K562 (cell line): ENCODE data around the gene RPRD1B. TPM values are rescaled to one million over a fixed set of nuclear protein-coding genes. Genes with fewer than 3 reads are reported as not detected.

Experiments
- ATAC-seq: fragments of 200-7000 bp; cut with Tn5 transposase; 3 replicates; pipeline ENCODE4 v1.9.1; 2020; ENCODE audit warnings: moderate library complexity
- BruUV-seq: library from RNA; stranded (reverse); fragments of 400-500 nt; replicated peaks from 2 replicates; lab custom pipeline; 2021; lab: Mats Ljungman, UMichigan
- CTCF ChIA-PET: fragments of 300-600 bp; formaldehyde crosslinking; extraction: SDS; loops from one replicate; lab custom pipeline; 2021; ENCODE audit warnings: low intra/inter-chr PET ratio; lab: Yijun Ruan, JAX
- POLR2A ChIA-PET: fragments of 300-600, 350-650 bp; sonication (Branson Sonifier 250); formaldehyde crosslinking; extraction: SDS; loops from one replicate; lab custom pipeline; 2021; ENCODE audit warnings: antibody characterized with exemption, inconsistent platforms; lab: Yijun Ruan, JAX
- DNase-seq, 4 experiments: peaks; one replicate each; pipeline versions ENCODE4 v3.0.0 to v3.0.0-alpha.2; 2011 to 2018; ENCODE audit warnings: low spot score in 3 of 4, mixed read lengths in 3 of 4; ENCODE audit errors: extremely low read depth in 1 of 4
- FAIRE-seq: peaks from 2 replicates; lab custom pipeline; 2011; peaks lifted over from hg19 to GRCh38; lab: Jason Lieb, UNC
- H2AFZ ChIP-seq: 2 replicates; pipeline ENCODE4 v1.6.0; 2011; ENCODE audit warnings: low read depth, low read length, control low read depth, inconsistent platforms
- H3K27ac ChIP-seq: fragments of 200-600 bp; 3 replicates; pipeline ENCODE4 v1.8.0; 2011; ENCODE audit warnings: low read depth, mild to moderate bottlenecking, control low read depth, inconsistent platforms, low read length, moderate library complexity, mixed read lengths; ENCODE audit errors: extremely low read depth
- H3K27me3 ChIP-seq, 2 experiments: fragments of 300-600 bp in 1 of 2; 2 replicates in 1 of 2; 3 replicates in 1 of 2; pipeline versions ENCODE4 v1.6.0 to v1.8.0; 2011; ENCODE audit warnings: inconsistent platforms in 2 of 2, low read length in 2 of 2, mild to moderate bottlenecking in 1 of 2, mixed read lengths in 1 of 2, moderate library complexity in 1 of 2; ENCODE audit not compliant: control insufficient read depth in 2 of 2, insufficient read depth in 2 of 2
- H3K36me3 ChIP-seq: fragments of 300-600 bp; 3 replicates; pipeline ENCODE4 v1.8.0; 2011; ENCODE audit warnings: mild to moderate bottlenecking, low read length, inconsistent platforms; ENCODE audit not compliant: control insufficient read depth, insufficient read depth
- H3K4me1 ChIP-seq, 2 experiments: fragments of 200-600 bp in 1 of 2; replicated peaks in 1 of 2; 2 replicates in 1 of 2; 3 replicates in 1 of 2; pipeline versions ENCODE4 v1.5.1 to v1.8.0; 2011; ENCODE audit warnings: inconsistent platforms in 2 of 2, low read length in 2 of 2, mild to moderate bottlenecking in 1 of 2, mixed read lengths in 1 of 2, moderate library complexity in 1 of 2; ENCODE audit not compliant: control insufficient read depth in 2 of 2, insufficient read depth in 2 of 2
- H3K4me2 ChIP-seq: 2 replicates; pipeline ENCODE4 v1.6.1; 2011; ENCODE audit warnings: low read length, control low read depth, inconsistent platforms, mixed read lengths; ENCODE audit not compliant: insufficient read depth
- H3K4me3 ChIP-seq: fragments of 200-600 bp; sonication (generic), shearing (Covaris generic); 2 replicates; pipeline ENCODE4 v1.5.1; 2016; ENCODE audit warnings: control low read depth, inconsistent platforms
- H3K79me2 ChIP-seq: fragments of 200-600 bp; 3 replicates; pipeline ENCODE4 v1.8.0; 2011; ENCODE audit warnings: low read length, inconsistent platforms; ENCODE audit not compliant: control insufficient read depth, insufficient read depth
- H3K9ac ChIP-seq, 2 experiments: 2 replicates each; pipeline versions ENCODE4 v1.6.0 to v1.6.1; 2011; ENCODE audit warnings: low read depth in 2 of 2, low read length in 2 of 2, control low read depth in 1 of 2, inconsistent platforms in 1 of 2, mild to moderate bottlenecking in 1 of 2, mixed read lengths in 1 of 2; ENCODE audit not compliant: insufficient read depth in 1 of 2
- H3K9me1 ChIP-seq: one replicate; pipeline ENCODE4 v1.6.0; 2011; ENCODE audit warnings: inconsistent platforms, mild to moderate bottlenecking, low read length, moderate library complexity; ENCODE audit not compliant: control insufficient read depth, insufficient read depth
- H3K9me3 ChIP-seq: replicated peaks from 2 replicates; pipeline ENCODE4 v1.5.1; 2011; ENCODE audit warnings: low read depth, low read length, inconsistent platforms; ENCODE audit not compliant: control insufficient read depth, insufficient read depth
- H4K20me1 ChIP-seq: replicated peaks from 2 replicates; pipeline ENCODE4 v1.6.1; 2011; ENCODE audit warnings: low read length, inconsistent platforms, mixed read lengths; ENCODE audit not compliant: control insufficient read depth, insufficient read depth
- ARID1B ChIP-seq: fragments of 450-650 bp; IDR thresholded peaks from 2 replicates; pipeline ENCODE4 v1.6.1; 2016; ENCODE audit warnings: antibody characterized with exemption, mild to moderate bottlenecking, inconsistent platforms
- BHLHE40 ChIP-seq: IDR thresholded peaks from 2 replicates; pipeline ENCODE4 v1.6.1; 2011; ENCODE audit warnings: low read length, improper control_type of control experiment
- CBFA2T3 ChIP-seq: fragments of 450-650 bp; IDR thresholded peaks from 2 replicates; pipeline ENCODE4 v1.6.1; 2017
- CTBP1 ChIP-seq: fragments of 450-650 bp; IDR thresholded peaks from 2 replicates; pipeline ENCODE4 v1.6.1; 2016; ENCODE audit warnings: borderline replicate concordance
- FOSL1 ChIP-seq: fragments of 200-800 bp; sonication (Bioruptor generic); conservative IDR thresholded peaks from 2 replicates; pipeline ENCODE4 v1.6.1; 2016; ENCODE audit warnings: missing genetic modification characterization, missing compliant biosample characterization
- GATA2 ChIP-seq: sonication (generic); formaldehyde crosslinking; IDR thresholded peaks from 2 replicates; pipeline ENCODE4 v1.4.0; 2020; ENCODE audit warnings: mild to moderate bottlenecking, missing genetic modification reagents
- HMG20A ChIP-seq: fragments of 450-650 bp; formaldehyde crosslinking; conservative IDR thresholded peaks from 2 replicates; pipeline ENCODE4 v1.4.0; 2020; ENCODE audit warnings: mild to moderate bottlenecking, mixed read lengths
- KDM1A ChIP-seq, 2 experiments: fragments of 450-650 bp; IDR thresholded peaks; 2 replicates each; pipeline ENCODE4 v1.6.1; 2016; ENCODE audit warnings: mild to moderate bottlenecking in 2 of 2
- MEIS2 ChIP-seq: fragments of 450-650 bp; IDR thresholded peaks from 2 replicates; pipeline ENCODE4 v1.6.1; 2014; ENCODE audit warnings: mild to moderate bottlenecking; ENCODE audit not compliant: partially characterized antibody
- NFIC ChIP-seq: fragments of 450-650 bp; IDR thresholded peaks from 2 replicates; pipeline ENCODE4 v1.6.1; 2017; ENCODE audit warnings: mild to moderate bottlenecking, inconsistent platforms
- RFX1 ChIP-seq: fragments of 450-650 bp; IDR thresholded peaks from 2 replicates; pipeline ENCODE4 v1.6.1; 2016; ENCODE audit warnings: mild to moderate bottlenecking, moderate library complexity
- SIX5 ChIP-seq, 2 experiments: IDR thresholded peaks; 2 replicates each; pipeline ENCODE4 v1.6.1; 2011; ENCODE audit warnings: low read length in 2 of 2, borderline replicate concordance in 1 of 2, low read depth in 1 of 2, mild to moderate bottlenecking in 1 of 2, moderate library complexity in 1 of 2; ENCODE audit not compliant: insufficient read depth in 1 of 2
- SMARCE1 ChIP-seq: fragments of 450-650 bp; IDR thresholded peaks from 2 replicates; pipeline ENCODE4 v1.7.1; 2016; ENCODE audit warnings: mild to moderate bottlenecking
- ZBTB33 ChIP-seq: sonication (generic); formaldehyde crosslinking; IDR thresholded peaks from 2 replicates; pipeline ENCODE4 v1.8.1; 2023; ENCODE audit warnings: mild to moderate bottlenecking, missing genetic modification reagents
- ZNF324 ChIP-seq: fragments of 250-450 bp; sonication (Bioruptor Pico); IDR thresholded peaks from 2 replicates; pipeline ENCODE4 v1.4.0; 2020; ENCODE audit warnings: mild to moderate bottlenecking
- ZNF584 ChIP-seq: fragments of 200-800 bp; sonication (Bioruptor generic); IDR thresholded peaks from 2 replicates; pipeline ENCODE4 v1.6.1; 2016; ENCODE audit warnings: low read depth, mild to moderate bottlenecking, missing genetic modification characterization, missing compliant biosample characterization
- WGBS: fragments of 100-300 bp; shearing (Covaris generic); methylation state at CpG from one replicate; pipeline ENCODE4 v1.1.6; 2016; ENCODE audit warnings: low coverage, mixed read lengths; ENCODE audit not compliant: insufficient coverage; ENCODE audit errors: missing lambda C conversion rate; 5-methylcytosine and 5-hydroxymethylcytosine counted together
- in situ Hi-C: fragments of 300-500 bp; cut with MboI; formaldehyde crosslinking; loops from 4 replicates; pipeline ENCODE4 v1.15.0; 2018; ENCODE audit warnings: inconsistent platforms, mixed read lengths
- intact Hi-C: fragments of 100-400 bp; cut with micrococcal nuclease; formaldehyde crosslinking; loops from 2 replicates; pipeline ENCODE4 v1.14.2; 2022
- polyA plus RNA-seq, 8 experiments: library from polyadenylated mRNA; depleted of rRNA in 4 of 8; stranded (reverse) in 5 of 8; unstranded in 3 of 8; fragments of >200 nt; fragmentation: Nextera tagmentation in 2 of 8; fragmentation: Illumina TruSeq in 1 of 8; extraction: Ambion mirVana in 2 of 8; extraction: Trizol in 1 of 8; gene quantifications; 2 replicates each; pipeline versions ENCODE4 v1.2.1 to v1.2.3, GENCODE V29; 2011 to 2014; ENCODE audit warnings: inconsistent platforms in 1 of 8, missing spikeins in 1 of 8
- total RNA-seq, 7 experiments: library from RNA; depleted of rRNA in 6 of 7; stranded (reverse); fragments of >200 nt in 6 of 7; fragmentation: Illumina TruSeq in 2 of 7; extraction: Trizol in 2 of 7; gene quantifications; 2 replicates each; pipeline versions ENCODE4 v1.2.1 to v1.2.3, GENCODE V29; 2011 to 2021; ENCODE audit warnings: low replicate concordance in 1 of 7
- TF ChIP-seq, protein P1 (sequence below): sonication (generic); formaldehyde crosslinking; IDR thresholded peaks from 2 replicates; pipeline ENCODE4 v1.9.0; 2022; ENCODE audit warnings: mild to moderate bottlenecking, missing genetic modification reagents
- TF ChIP-seq, protein P2 (sequence below): sonication (generic); formaldehyde crosslinking; IDR thresholded peaks from 2 replicates; pipeline ENCODE4 v1.8.0; 2023; ENCODE audit warnings: mild to moderate bottlenecking, missing genetic modification reagents

The RPRD1B gene
- total and polyA plus RNA-seq, 9 of the 15 experiments (the other 6 are each of a cell fraction or from before 2014, with no cell fraction given) = 5.5 to 43.0 (median 24.4) TPM

- Histone ChIP-seq H2AFZ (peak overlapping the region; percentile 88), H3K9me1 (no peaks in the 10 kb centered on the region), H3K27ac (peak overlapping the region; percentile 59; the same call in 2 of the 3 replicates), H3K4me1 (peaks cover 15 to 34% of the 10 kb centered on the region in 2 experiments), H3K9ac (no peak overlapping the region), H3K9me3 (no peaks in the 10 kb centered on the region), H3K36me3 (no peaks in the 10 kb centered on the region), H3K4me3 (no peak overlapping the region), H3K4me2 (peak overlapping the region; percentile 78; the same call in 1 of the 2 replicates), H3K79me2 (no peaks in the 10 kb centered on the region), H3K27me3 (no peaks in the 10 kb centered on the region), H4K20me1 (no peaks in the 10 kb centered on the region)
- in situ Hi-C loops = no loop called here
- BruUV-seq = no TSS peak
- FAIRE-seq = peak; percentile 85
- peak; percentile 81 for ATAC-seq
- 58% methylated on average over 4 of the region's 4 CpGs for WGBS
- POLR2A ChIA-PET = interaction anchor here (1.0 to 2.1 kb wide), 6 partner anchors 9 to 61 kb away, joined by 3 to 9 read pairs (median 4); no protein-coding TSS in a partner anchor
- intact Hi-C loops = loop anchor here (5.0 kb wide), 1 partner anchor 42 kb away; no protein-coding TSS in a partner anchor
- DNase-seq = peak in 3 of 4 experiments; percentile 37 to 74 (median 65)
- CTCF ChIA-PET = interaction anchor here (0.7 kb wide), 1 partner anchor 41 kb away, joined by 3 read pairs; no protein-coding TSS in a partner anchor
- TF ChIP-seq HMG20A (CRISPR knock-in tag) (no peak), SIX5 (IDR thresholded peaks at IDR 0.05; ENCODE audit: borderline replicate concordance in 1 of 2, insufficient read depth in 1 of 2, low read depth in 1 of 2, low read length in 2 of 2) (no peak), BHLHE40 (0 out of 2 replicates have a peak, but pooled peaks have one; percentile 8), ZNF584 (CRISPR knock-in tag) (0 out of 2 replicates have a peak, but pooled peaks have one; percentile 31), ZBTB33 (CRISPR knock-in tag) (no peak), CBFA2T3 (peak; percentile 33; the same call in 1 of the 2 replicates), ZNF324 (CRISPR knock-in tag) (no peak), ARID1B (peak; percentile 40), SMARCE1 (peak; percentile 41; the same call in 1 of the 2 replicates), RFX1 (no peak), NFIC (peak; percentile 79), KDM1A (IDR thresholded peaks at IDR 0.05) (peak; percentile 78), CTBP1 (peak; percentile 60; the same call in 1 of the 2 replicates), FOSL1 (tag) (peak; percentile 87), MEIS2 (peak; percentile 65), GATA2 (CRISPR knock-in tag) (peak; percentile 62)
- TF ChIP-seq, protein P1, sequence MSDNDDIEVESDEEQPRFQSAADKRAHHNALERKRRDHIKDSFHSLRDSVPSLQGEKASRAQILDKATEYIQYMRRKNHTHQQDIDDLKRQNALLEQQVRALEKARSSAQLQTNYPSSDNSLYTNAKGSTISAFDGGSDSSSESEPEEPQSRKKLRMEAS (CRISPR knock-in tag) = no peak
- TF ChIP-seq, protein P2, sequence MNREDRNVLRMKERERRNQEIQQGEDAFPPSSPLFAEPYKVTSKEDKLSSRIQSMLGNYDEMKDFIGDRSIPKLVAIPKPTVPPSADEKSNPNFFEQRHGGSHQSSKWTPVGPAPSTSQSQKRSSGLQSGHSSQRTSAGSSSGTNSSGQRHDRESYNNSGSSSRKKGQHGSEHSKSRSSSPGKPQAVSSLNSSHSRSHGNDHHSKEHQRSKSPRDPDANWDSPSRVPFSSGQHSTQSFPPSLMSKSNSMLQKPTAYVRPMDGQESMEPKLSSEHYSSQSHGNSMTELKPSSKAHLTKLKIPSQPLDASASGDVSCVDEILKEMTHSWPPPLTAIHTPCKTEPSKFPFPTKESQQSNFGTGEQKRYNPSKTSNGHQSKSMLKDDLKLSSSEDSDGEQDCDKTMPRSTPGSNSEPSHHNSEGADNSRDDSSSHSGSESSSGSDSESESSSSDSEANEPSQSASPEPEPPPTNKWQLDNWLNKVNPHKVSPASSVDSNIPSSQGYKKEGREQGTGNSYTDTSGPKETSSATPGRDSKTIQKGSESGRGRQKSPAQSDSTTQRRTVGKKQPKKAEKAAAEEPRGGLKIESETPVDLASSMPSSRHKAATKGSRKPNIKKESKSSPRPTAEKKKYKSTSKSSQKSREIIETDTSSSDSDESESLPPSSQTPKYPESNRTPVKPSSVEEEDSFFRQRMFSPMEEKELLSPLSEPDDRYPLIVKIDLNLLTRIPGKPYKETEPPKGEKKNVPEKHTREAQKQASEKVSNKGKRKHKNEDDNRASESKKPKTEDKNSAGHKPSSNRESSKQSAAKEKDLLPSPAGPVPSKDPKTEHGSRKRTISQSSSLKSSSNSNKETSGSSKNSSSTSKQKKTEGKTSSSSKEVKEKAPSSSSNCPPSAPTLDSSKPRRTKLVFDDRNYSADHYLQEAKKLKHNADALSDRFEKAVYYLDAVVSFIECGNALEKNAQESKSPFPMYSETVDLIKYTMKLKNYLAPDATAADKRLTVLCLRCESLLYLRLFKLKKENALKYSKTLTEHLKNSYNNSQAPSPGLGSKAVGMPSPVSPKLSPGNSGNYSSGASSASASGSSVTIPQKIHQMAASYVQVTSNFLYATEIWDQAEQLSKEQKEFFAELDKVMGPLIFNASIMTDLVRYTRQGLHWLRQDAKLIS = no peak
Measured at GRCh38 chr20:38114353-38114791, 80.8 kb downstream of the RPRD1B start.
